IPS-15b (cell line): Measurements from ENCODE around the gene MAPKAPK3.

Experiments
- H3K27me3 ChIP-seq: one replicate; pipeline ENCODE4 v1.6.1; 2013; ENCODE audit warnings: low read length; ENCODE audit not compliant: control insufficient read depth, insufficient read depth
- H3K36me3 ChIP-seq: one replicate; pipeline ENCODE4 v1.6.1; 2013; ENCODE audit warnings: low read length; ENCODE audit not compliant: control insufficient read depth, insufficient read depth
- H3K4me1 ChIP-seq: one replicate; pipeline ENCODE4 v1.6.1; 2013; ENCODE audit warnings: mild to moderate bottlenecking, low read length; ENCODE audit not compliant: control insufficient read depth, insufficient read depth
- H3K4me3 ChIP-seq: one replicate; pipeline ENCODE4 v1.5.1; 2013; ENCODE audit warnings: low read depth, low read length
- H3K9ac ChIP-seq: one replicate; pipeline ENCODE4 v1.6.1; 2013; ENCODE audit warnings: low read depth, mild to moderate bottlenecking, low read length
- H3K9me3 ChIP-seq: one replicate; pipeline ENCODE4 v1.6.1; 2013; ENCODE audit warnings: mild to moderate bottlenecking, low read length; ENCODE audit not compliant: control insufficient read depth, insufficient read depth

Gene MAPKAPK3

GRCh38 chr3:50625231-50626182, 8.6 kb downstream of the MAPKAPK3 start:
- Histone ChIP-seq H3K9me3 (no peaks in the 10 kb centered on the region), H3K27me3 (no peaks in the 10 kb centered on the region), H3K9ac (no peak overlapping the region), H3K4me1 (peaks cover 19% of the 10 kb centered on the region), H3K36me3 (no peaks in the 10 kb centered on the region), H3K4me3 (no peak overlapping the region)

GRCh38 chr3:50626401-50626800, 9.4 kb downstream of the MAPKAPK3 start:
- Histone ChIP-seq H3K36me3 (no peaks in the 10 kb centered on the region), H3K4me1 (peaks cover 19% of the 10 kb centered on the region), H3K9ac (no peak overlapping the region), H3K4me3 (no peak overlapping the region), H3K27me3 (no peaks in the 10 kb centered on the region), H3K9me3 (no peaks in the 10 kb centered on the region)

GRCh38 chr3:50627407-50628051, 10.6 kb downstream of the MAPKAPK3 start:
- Histone ChIP-seq H3K9ac (peak overlapping the region; percentile 65), H3K4me3 (no peak overlapping the region), H3K27me3 (no peaks in the 10 kb centered on the region), H3K4me1 (peaks cover 19% of the 10 kb centered on the region), H3K9me3 (no peaks in the 10 kb centered on the region), H3K36me3 (no peaks in the 10 kb centered on the region)

DNA sequence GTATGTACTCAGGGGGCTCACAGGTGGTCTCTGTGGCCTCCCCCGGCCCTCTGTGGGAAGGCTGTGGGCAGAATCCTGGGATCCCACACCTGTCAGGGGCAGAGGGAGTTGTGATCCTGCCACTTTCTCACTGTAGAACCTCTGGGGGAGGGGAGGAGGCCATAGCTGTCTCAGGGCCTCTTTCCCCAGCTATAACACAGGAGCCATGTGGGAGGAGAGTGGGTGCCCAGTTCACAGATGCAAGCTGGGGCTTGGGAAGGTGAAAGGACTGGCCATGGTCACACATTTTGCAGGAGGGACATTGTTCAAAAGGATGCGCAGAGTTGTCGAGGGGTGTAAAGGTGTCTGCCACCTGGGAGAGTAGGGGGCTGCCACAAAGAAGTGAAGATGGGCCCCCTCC, 11.7 kb downstream of the MAPKAPK3 start:
- Histone ChIP-seq H3K4me1 (peaks cover 19% of the 10 kb centered on the region), H3K36me3 (no peaks in the 10 kb centered on the region), H3K27me3 (no peaks in the 10 kb centered on the region), H3K9me3 (no peaks in the 10 kb centered on the region), H3K9ac (no peak overlapping the region), H3K4me3 (no peak overlapping the region)

- no peaks in the 10 kb centered on the region for H3K9me3 ChIP-seq
- H3K27me3 ChIP-seq, result no peaks in the 10 kb centered on the region
- H3K36me3 ChIP-seq, result no peaks in the 10 kb centered on the region
- H3K4me3 ChIP-seq, result no peak overlapping the region
- H3K9ac ChIP-seq, result no peak overlapping the region
- H3K4me1 ChIP-seq, result peaks cover 10% of the 10 kb centered on the region
Measured at GRCh38 chr3:50630394-50630793, 13.4 kb downstream of the MAPKAPK3 start.

DNA sequence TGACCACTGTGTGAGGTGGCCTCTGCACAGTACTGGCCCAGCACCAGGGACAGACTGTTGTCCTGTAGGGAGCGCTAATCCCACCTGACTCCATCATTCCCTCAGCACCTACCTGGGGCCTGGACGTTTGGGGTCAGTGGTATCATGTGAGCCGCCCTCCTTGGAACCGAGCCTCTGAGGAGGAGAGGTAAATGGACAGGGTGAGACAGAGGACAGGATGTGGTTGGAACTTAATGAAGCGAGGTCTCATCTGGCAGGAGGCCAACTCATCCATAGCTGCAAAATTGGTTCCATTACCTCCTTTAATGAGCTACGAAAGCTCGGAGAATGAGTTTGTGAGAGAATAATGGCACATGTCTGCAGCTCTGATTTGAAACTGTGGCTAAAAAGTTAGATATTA, 13.9 kb downstream of the MAPKAPK3 start:
- Histone ChIP-seq H3K9ac (no peak overlapping the region), H3K4me3 (no peak overlapping the region), H3K4me1 (peaks cover 7% of the 10 kb centered on the region), H3K27me3 (no peaks in the 10 kb centered on the region), H3K9me3 (no peaks in the 10 kb centered on the region), H3K36me3 (no peaks in the 10 kb centered on the region)

DNA sequence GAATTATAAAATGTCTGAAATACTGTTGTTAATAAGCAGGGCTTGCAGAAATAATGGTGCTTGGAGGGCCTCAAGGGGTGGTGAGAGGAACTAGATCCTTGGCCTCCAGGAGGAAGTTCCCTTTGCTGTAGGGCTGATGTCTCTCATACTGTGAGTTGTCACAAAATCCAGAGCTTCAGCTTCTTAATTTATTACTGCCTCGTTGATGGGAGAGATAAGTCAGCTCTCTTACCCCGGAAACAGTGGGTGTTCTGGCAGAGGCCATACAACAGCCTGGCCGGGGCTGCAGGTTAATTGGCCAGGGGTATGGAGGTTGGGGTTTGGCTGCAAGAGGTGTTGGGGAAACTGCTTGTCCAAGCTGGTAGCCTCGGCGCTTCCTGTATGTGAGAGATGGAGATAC, 15.5 kb downstream of the MAPKAPK3 start:
- Histone ChIP-seq H3K4me1 (peaks cover 7% of the 10 kb centered on the region), H3K9me3 (no peaks in the 10 kb centered on the region), H3K36me3 (no peaks in the 10 kb centered on the region), H3K27me3 (no peaks in the 10 kb centered on the region), H3K4me3 (no peak overlapping the region), H3K9ac (no peak overlapping the region)

GRCh38 chr3:50633230-50633790, 16.4 kb downstream of the MAPKAPK3 start:
- Histone ChIP-seq H3K36me3 (no peaks in the 10 kb centered on the region), H3K4me3 (no peak overlapping the region), H3K9me3 (no peaks in the 10 kb centered on the region), H3K9ac (no peak overlapping the region), H3K27me3 (no peaks in the 10 kb centered on the region), H3K4me1 (peaks cover 3% of the 10 kb centered on the region)

GRCh38 chr3:50635066-50635465, 18.1 kb downstream of the MAPKAPK3 start:
- Histone ChIP-seq H3K27me3 (no peaks in the 10 kb centered on the region), H3K36me3 (no peaks in the 10 kb centered on the region), H3K4me3 (no peak overlapping the region), H3K9ac (no peak overlapping the region), H3K9me3 (no peaks in the 10 kb centered on the region), H3K4me1 (peaks cover 5% of the 10 kb centered on the region)

DNA sequence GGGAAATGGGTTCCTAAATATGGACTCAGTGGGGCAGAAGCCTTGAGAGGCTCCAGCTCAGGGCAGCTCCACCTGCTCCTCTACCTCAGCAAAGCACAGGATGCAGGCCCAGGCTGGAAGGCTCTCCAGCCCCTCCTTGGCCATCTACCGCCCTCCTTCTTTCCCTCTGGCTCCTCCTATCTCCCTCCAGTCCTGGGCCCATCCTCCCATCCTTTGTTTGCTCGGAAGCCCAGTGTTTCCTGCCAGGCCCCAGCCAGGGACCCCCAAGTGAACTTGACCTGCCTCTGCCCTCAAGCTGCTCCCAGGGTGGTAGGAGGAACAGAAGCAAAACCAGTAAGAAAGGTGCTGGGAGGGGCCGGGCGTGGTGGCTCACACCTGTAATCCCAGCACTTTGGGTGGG, 20.1 kb downstream of the MAPKAPK3 start:
- Histone ChIP-seq H3K4me3 (no peak overlapping the region), H3K36me3 (no peaks in the 10 kb centered on the region), H3K27me3 (no peaks in the 10 kb centered on the region), H3K4me1 (peaks cover 7% of the 10 kb centered on the region), H3K9ac (no peak overlapping the region), H3K9me3 (no peaks in the 10 kb centered on the region)

- no peaks in the 10 kb centered on the region for H3K27me3 ChIP-seq
- no peaks in the 10 kb centered on the region for H3K36me3 ChIP-seq
- no peaks in the 10 kb centered on the region for H3K9me3 ChIP-seq
- H3K4me3 ChIP-seq, result no peak overlapping the region
- H3K9ac ChIP-seq, result no peak overlapping the region
- peaks cover 9% of the 10 kb centered on the region for H3K4me1 ChIP-seq
Measured at GRCh38 chr3:50637945-50638344, 21.0 kb downstream of the MAPKAPK3 start.
